GM12891 (cell line): ENCODE results near the gene ITGA2B.

Experiments
- POLR2A ChIP-seq: IDR thresholded peaks from 2 replicates; pipeline ENCODE4 v1.6.1; 2011; ENCODE audit warnings: low read depth, low read length, control low read depth
- POLR2AphosphoS5 ChIP-seq: IDR thresholded peaks from 2 replicates; pipeline ENCODE4 v1.6.1; 2011; ENCODE audit warnings: low read depth, low read length, control low read depth
- SPI1 ChIP-seq: IDR thresholded peaks from 2 replicates; pipeline ENCODE4 v1.6.1; 2011; ENCODE audit warnings: low read depth, low read length, control low read depth
- TAF1 ChIP-seq: IDR thresholded peaks from 2 replicates; pipeline ENCODE4 v1.6.1; 2011; ENCODE audit warnings: low read depth, low read length, control low read depth

DNA sequence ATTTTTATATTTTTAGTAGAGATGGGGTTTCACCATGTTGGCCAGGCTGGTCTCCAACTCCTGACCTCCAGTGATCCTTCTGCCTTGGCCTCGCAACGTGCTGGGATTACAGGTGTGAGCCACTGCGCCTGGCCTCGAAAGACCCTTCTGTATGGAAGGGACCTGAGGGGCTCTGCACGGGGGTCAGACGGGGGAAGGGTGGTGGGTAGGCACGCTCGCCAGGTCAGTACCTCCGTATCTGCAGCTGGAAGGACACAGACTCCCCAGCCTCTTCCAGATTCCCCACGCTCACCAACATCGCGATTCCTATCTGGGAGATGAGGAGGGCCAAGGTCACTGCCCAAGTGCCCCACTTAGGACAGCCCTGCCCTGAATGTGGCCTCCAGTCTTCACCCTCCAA, 12.7 kb downstream of the ITGA2B start:
- TF ChIP-seq POLR2A: no peak
- TF ChIP-seq POLR2AphosphoS5: no peak
- no peak for TF ChIP-seq TAF1
- no peak for TF ChIP-seq SPI1
